HCT116 (cell line): Measurements from ENCODE around the gene SLAMF1. TPM values are rescaled to one million over a fixed set of nuclear protein-coding genes. Genes with fewer than 3 reads are reported as not detected.

Experiments
- ATAC-seq: fragments of 200-7000 bp; cut with Tn5 transposase; 2 replicates; pipeline ENCODE4 v1.9.1; 2020; ENCODE audit warnings: mild to moderate bottlenecking, moderate library complexity
- BruUV-seq: library from RNA; stranded (reverse); fragments of 400-500 nt; replicated peaks from 2 replicates; lab custom pipeline; 2021; lab: Mats Ljungman, UMichigan
- CTCF ChIA-PET: fragments of 300-600 bp; sonication (Branson Sonifier 250); formaldehyde crosslinking; loops from one replicate; lab custom pipeline; 2021; ENCODE audit warnings: antibody characterized with exemption; lab: Charles Lee
- POLR2A ChIA-PET: fragments of 300-600, 350-600 bp; sonication (Branson Sonifier 250); formaldehyde crosslinking; loops from one replicate; lab custom pipeline; 2021; ENCODE audit warnings: antibody characterized with exemption; lab: Charles Lee
- RAD21 ChIA-PET, 2 experiments: fragments of 300-600 bp; sonication (Branson Sonifier 250); formaldehyde crosslinking; loops; one replicate each; lab custom pipeline; 2023; ENCODE audit warnings: low total read pairs in 2 of 2; ENCODE audit not compliant: uncharacterized antibody in 2 of 2, unreplicated experiment in 2 of 2, low non-redundant PET in 1 of 2; lab: Charles Lee
- DNase-seq: peaks from one replicate; pipeline ENCODE4 v3.0.0-alpha.2; 2010; ENCODE audit warnings: low read depth, low spot score
- H2AFZ ChIP-seq: fragments of 200-600 bp; shearing (Covaris generic), sonication (generic); 2 replicates; pipeline ENCODE4 v1.6.1; 2017; ENCODE audit warnings: low read depth, mixed run types, mixed read lengths, antibody characterized with exemption, low read length; ENCODE audit not compliant: poor library complexity, severe bottlenecking
- H3K27ac ChIP-seq: 2 replicates; pipeline ENCODE4 v1.5.1; 2012; ENCODE audit warnings: low read depth, low read length
- H3K27me3 ChIP-seq: fragments of 200-600 bp; sonication (generic); 2 replicates; pipeline ENCODE4 v1.6.1; 2016; ENCODE audit warnings: mixed run types, low read length, mixed read lengths; ENCODE audit not compliant: insufficient read depth
- H3K36me3 ChIP-seq, 2 experiments: fragments of 200-500 bp in 1 of 2; fragments of 200-600 bp in 1 of 2; sonication (Bioruptor generic) in 1 of 2; sonication (generic) in 1 of 2; 2 replicates each; pipeline versions ENCODE4 v1.5.1 to v1.6.1; 2014 to 2016; ENCODE audit warnings: low read length in 2 of 2, inconsistent platforms in 1 of 2, mixed read lengths in 1 of 2, mixed run types in 1 of 2; ENCODE audit not compliant: insufficient read depth in 2 of 2, control insufficient read depth in 1 of 2
- H3K4me1 ChIP-seq, 2 experiments: fragments of 200-600 bp in 1 of 2; sonication (generic) in 1 of 2; 2 replicates each; pipeline versions ENCODE4 v1.5.1 to v1.6.1; 2012 to 2017; ENCODE audit warnings: low read length in 2 of 2, inconsistent platforms in 1 of 2, mild to moderate bottlenecking in 1 of 2, mixed read lengths in 1 of 2, mixed run types in 1 of 2, moderate library complexity in 1 of 2; ENCODE audit not compliant: insufficient read depth in 2 of 2, control insufficient read depth in 1 of 2
- H3K4me2 ChIP-seq: fragments of 200-600 bp; sonication (generic); 2 replicates; pipeline ENCODE4 v1.6.1; 2017; ENCODE audit warnings: mixed run types, low read length, mixed read lengths
- H3K4me3 ChIP-seq, 2 experiments: fragments of 200-600 bp in 1 of 2; sonication (generic) in 1 of 2; replicated peaks in 1 of 2; 2 replicates each; pipeline ENCODE4 v1.5.1; 2011 to 2016; ENCODE audit warnings: low read length in 2 of 2, control low read depth in 1 of 2, low read depth in 1 of 2, mild to moderate bottlenecking in 1 of 2, mixed read lengths in 1 of 2, mixed run types in 1 of 2
- H3K79me2 ChIP-seq: fragments of 200-600 bp; sonication (generic); 2 replicates; pipeline ENCODE4 v1.6.1; 2017; ENCODE audit warnings: mild to moderate bottlenecking, mixed run types, low read length, moderate library complexity, mixed read lengths; ENCODE audit not compliant: insufficient read depth
- H3K9ac ChIP-seq: fragments of 200-600 bp; sonication (generic); 2 replicates; pipeline ENCODE4 v1.6.1; 2016; ENCODE audit warnings: low read length, mixed read lengths
- H3K9me2 ChIP-seq: fragments of 200-600 bp; sonication (generic), shearing (Covaris generic); 2 replicates; pipeline ENCODE4 v1.6.1; 2017; ENCODE audit warnings: mixed run types, mild to moderate bottlenecking, moderate library complexity; ENCODE audit not compliant: insufficient read depth
- H3K9me3 ChIP-seq, 2 experiments: fragments of 200-500 bp in 1 of 2; fragments of 200-600 bp in 1 of 2; sonication (Bioruptor generic) in 1 of 2; sonication (generic) in 1 of 2; 2 replicates each; pipeline ENCODE4 v1.6.1; 2014 to 2017; ENCODE audit warnings: low read length in 2 of 2, mixed read lengths in 2 of 2, inconsistent platforms in 1 of 2, low read depth in 1 of 2, mild to moderate bottlenecking in 1 of 2, mixed run types in 1 of 2, moderate library complexity in 1 of 2; ENCODE audit not compliant: control insufficient read depth in 1 of 2, insufficient read depth in 1 of 2
- H4K20me1 ChIP-seq: fragments of 200-600 bp; sonication (generic), shearing (Covaris generic); 2 replicates; pipeline ENCODE4 v1.6.1; 2017; ENCODE audit warnings: mixed run types, mild to moderate bottlenecking, moderate library complexity; ENCODE audit not compliant: insufficient read depth
- EZH2 ChIP-seq: fragments of 200-600 bp; sonication (generic); IDR thresholded peaks from 2 replicates; pipeline ENCODE4 v1.6.1; 2017; ENCODE audit warnings: antibody characterized with exemption, mixed run types
- POLR2AphosphoS5 ChIP-seq: IDR thresholded peaks from 2 replicates; pipeline ENCODE4 v1.6.1; 2011; ENCODE audit warnings: mild to moderate bottlenecking, low read depth, low read length, moderate library complexity
- SP1 ChIP-seq: IDR thresholded peaks from 2 replicates; pipeline ENCODE4 v1.6.1; 2012; ENCODE audit warnings: low read depth
- TCF7L2 ChIP-seq: IDR thresholded peaks from 2 replicates; pipeline ENCODE4 v1.7.0; 2011; ENCODE audit warnings: borderline replicate concordance, inconsistent platforms; ENCODE audit not compliant: insufficient read depth, insufficient read length; ENCODE audit errors: extremely low read depth
- intact Hi-C: fragments of 100-400 bp; cut with micrococcal nuclease; formaldehyde crosslinking; loops from 2 replicates; pipeline ENCODE4 v1.10.0; 2022
- total RNA-seq: library from RNA; stranded (reverse); gene quantifications from one replicate; pipeline ENCODE4 v1.2.1, GENCODE V29; 2021; ENCODE audit not compliant: unreplicated experiment
- TF ChIP-seq, protein P1 (sequence below): IDR thresholded peaks from 2 replicates; pipeline ENCODE4 v1.6.1; 2011; ENCODE audit warnings: mild to moderate bottlenecking, low read length, moderate library complexity; ENCODE audit not compliant: insufficient replicate concordance; ENCODE audit errors: extremely low read depth

SLAMF1 gene
- total RNA-seq, 1 experiment from 2014 or later: 0.30 TPM

DNA sequence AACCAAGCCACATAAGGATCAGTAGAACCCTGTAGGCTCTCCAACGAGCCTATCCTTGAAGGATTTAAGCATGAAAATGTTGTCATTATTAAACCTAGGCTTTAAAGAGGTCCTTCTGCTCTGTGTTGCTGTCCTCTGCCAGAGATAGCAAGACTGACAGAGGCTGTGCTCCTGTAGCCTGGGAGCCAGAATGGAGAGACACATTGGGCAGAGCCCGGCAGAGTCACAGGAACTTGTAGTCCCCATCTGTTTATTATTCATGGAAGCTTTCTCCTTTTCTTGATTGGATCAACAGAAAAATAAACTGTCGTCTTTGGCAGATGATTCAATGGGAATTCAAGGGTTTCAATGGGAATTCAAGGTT lies 19.2 kb upstream of the SLAMF1 start:
- H3K27ac ChIP-seq: no peak overlapping the region
- ATAC-seq: no peak
- H3K9me3 ChIP-seq: no peaks in the 10 kb centered on the region; a peak in 1 of 4 replicates
- TF ChIP-seq EZH2 (no peak), TCF7L2 (no peak)
- TF ChIP-seq, all 23 proteins: peak for 0
- Histone ChIP-seq H3K9ac (no peak overlapping the region), H3K79me2 (no peaks in the 10 kb centered on the region), H3K27me3 (no peaks in the 10 kb centered on the region), H3K4me1 (no peaks in the 10 kb centered on the region), H2AFZ (no peak overlapping the region), H3K9me2 (no peaks in the 10 kb centered on the region), H3K4me2 (no peak overlapping the region), H3K36me3 (no peaks in the 10 kb centered on the region), H4K20me1 (no peaks in the 10 kb centered on the region), H3K4me3 (no peak overlapping the region)
- ChIA-PET CTCF (no interaction called here), RAD21 (no interaction called here), POLR2A (no interaction called here)
- BruUV-seq: no TSS peak
- intact Hi-C loops: no loop called here
- DNase-seq: no peak

DNA sequence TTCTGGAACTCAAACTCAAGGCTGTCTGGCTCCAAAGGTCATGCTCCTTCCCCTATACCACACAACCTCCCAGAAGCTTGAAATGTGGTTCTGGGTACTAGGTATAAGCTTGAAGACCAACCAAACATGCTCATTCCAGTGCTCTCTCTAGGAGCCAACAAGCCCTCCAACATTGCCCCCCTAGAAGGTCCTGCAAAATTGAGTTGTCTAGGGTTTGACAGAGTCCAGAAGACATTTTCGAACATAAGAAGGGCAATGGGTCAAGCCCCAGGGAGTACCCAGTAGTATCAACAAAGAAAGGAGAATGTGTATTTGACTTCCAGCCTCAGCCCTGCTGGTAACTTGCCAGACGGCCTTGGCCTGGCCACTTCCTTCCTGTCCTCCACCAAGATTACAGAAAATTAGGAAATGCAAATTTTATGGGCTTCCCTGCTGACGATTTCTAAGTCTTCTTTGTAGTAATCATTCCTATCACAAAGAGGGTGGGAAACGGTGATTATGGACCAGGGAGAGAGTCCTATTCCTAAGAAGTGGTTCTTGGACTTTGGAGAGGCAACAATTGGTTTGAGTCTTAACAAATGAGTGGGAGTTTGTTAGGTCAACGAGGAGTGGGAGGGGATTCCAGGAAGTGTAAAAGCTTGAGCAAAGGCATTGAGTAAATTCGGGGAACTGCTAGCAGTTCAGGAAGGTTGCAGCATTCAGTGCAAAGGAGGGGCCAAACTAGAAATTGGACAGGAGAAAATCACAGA lies 18.7 kb upstream of the SLAMF1 start:
- no peak for ATAC-seq
- no peaks in the 10 kb centered on the region; a peak in 1 of 4 replicates for H3K9me3 ChIP-seq
- no peak overlapping the region for H3K4me2 ChIP-seq
- ChIA-PET CTCF (interaction anchor here (1.2 kb wide), 1 partner anchor 10 kb away, joined by 3 read pairs; no protein-coding TSS in a partner anchor), RAD21 (no interaction called here), POLR2A (no interaction called here)
- no peaks in the 10 kb centered on the region for H3K36me3 ChIP-seq
- no peaks in the 10 kb centered on the region for H3K79me2 ChIP-seq
- H4K20me1 ChIP-seq: no peaks in the 10 kb centered on the region
- no peak for TF ChIP-seq POLR2AphosphoS5
- TF ChIP-seq SP1: no peak
- TF ChIP-seq, protein P1, sequence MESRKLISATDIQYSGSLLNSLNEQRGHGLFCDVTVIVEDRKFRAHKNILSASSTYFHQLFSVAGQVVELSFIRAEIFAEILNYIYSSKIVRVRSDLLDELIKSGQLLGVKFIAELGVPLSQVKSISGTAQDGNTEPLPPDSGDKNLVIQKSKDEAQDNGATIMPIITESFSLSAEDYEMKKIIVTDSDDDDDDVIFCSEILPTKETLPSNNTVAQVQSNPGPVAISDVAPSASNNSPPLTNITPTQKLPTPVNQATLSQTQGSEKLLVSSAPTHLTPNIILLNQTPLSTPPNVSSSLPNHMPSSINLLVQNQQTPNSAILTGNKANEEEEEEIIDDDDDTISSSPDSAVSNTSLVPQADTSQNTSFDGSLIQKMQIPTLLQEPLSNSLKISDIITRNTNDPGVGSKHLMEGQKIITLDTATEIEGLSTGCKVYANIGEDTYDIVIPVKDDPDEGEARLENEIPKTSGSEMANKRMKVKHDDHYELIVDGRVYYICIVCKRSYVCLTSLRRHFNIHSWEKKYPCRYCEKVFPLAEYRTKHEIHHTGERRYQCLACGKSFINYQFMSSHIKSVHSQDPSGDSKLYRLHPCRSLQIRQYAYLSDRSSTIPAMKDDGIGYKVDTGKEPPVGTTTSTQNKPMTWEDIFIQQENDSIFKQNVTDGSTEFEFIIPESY: no peak
- intact Hi-C loops: no loop called here
- no TSS peak for BruUV-seq
- no peak for DNase-seq
- H3K9me2 ChIP-seq: no peaks in the 10 kb centered on the region
- H3K4me3 ChIP-seq: no peak overlapping the region
- no peak overlapping the region for H2AFZ ChIP-seq
- no peak overlapping the region for H3K27ac ChIP-seq
- no peak overlapping the region for H3K9ac ChIP-seq
- H3K27me3 ChIP-seq: no peaks in the 10 kb centered on the region
- no peaks in the 10 kb centered on the region for H3K4me1 ChIP-seq
